Bone marrow (tissue), 2 donors: ENCODE measurements around the gene PRSS22.

Source experiments
- DNase-seq, 2 donors: peaks; one replicate each; lab custom pipeline; 2025; lab: John Stamatoyannopoulos, UW

Gene PRSS22

GRCh38 chr16:2881783-2882649, 24.0 kb upstream of the PRSS22 start:
- peak in 1 of 2 donors; percentile 48 for DNase-seq

- no peak for DNase-seq
Observed at GRCh38 chr16:2879854-2880508, 22.0 kb upstream of the PRSS22 start.

GRCh38 chr16:2874912-2875362, 17.0 kb upstream of the PRSS22 start:
- peak; percentile 22 to 70 for DNase-seq

- DNase-seq: no peak
Observed at GRCh38 chr16:2874032-2874911, 16.3 kb upstream of the PRSS22 start.

GRCh38 chr16:2871926-2872325, 14.0 kb upstream of the PRSS22 start:
- no peak for DNase-seq

GRCh38 chr16:2867987-2868789, 10.2 kb upstream of the PRSS22 start:
- DNase-seq: peak; percentile 94 to 99

GRCh38 chr16:2867661-2867986, 9.7 kb upstream of the PRSS22 start:
- no peak for DNase-seq

GRCh38 chr16:2866431-2866830, 8.5 kb upstream of the PRSS22 start:
- DNase-seq: no peak

- no peak for DNase-seq
Observed at GRCh38 chr16:2865651-2866050, 7.7 kb upstream of the PRSS22 start.

GRCh38 chr16:2860826-2861567, 3.0 kb upstream of the PRSS22 start:
- no peak for DNase-seq

GRCh38 chr16:2859686-2860265, 1.8 kb upstream of the PRSS22 start:
- no peak for DNase-seq

- DNase-seq: no peak
Observed at GRCh38 chr16:2858245-2859025, 465 bp upstream of the PRSS22 start.

- DNase-seq: no peak
Observed at GRCh38 chr16:2856686-2857450, 1.1 kb downstream of the PRSS22 start.

GRCh38 chr16:2856061-2856670, 1.8 kb downstream of the PRSS22 start:
- no peak for DNase-seq

GRCh38 chr16:2855536-2855935, 2.4 kb downstream of the PRSS22 start:
- no peak for DNase-seq

GRCh38 chr16:2854700-2855309, 3.2 kb downstream of the PRSS22 start:
- DNase-seq: no peak

GRCh38 chr16:2853531-2854073, 4.4 kb downstream of the PRSS22 start:
- DNase-seq: no peak
